ENCODE data around the gene SLC25A47.
"Not testable (repeated sequence)": the region's sequence is repeated elsewhere in the genome, so short reads cannot be mapped to it uniquely, and the experiment has no call there.

Gene SLC25A47

DNA sequence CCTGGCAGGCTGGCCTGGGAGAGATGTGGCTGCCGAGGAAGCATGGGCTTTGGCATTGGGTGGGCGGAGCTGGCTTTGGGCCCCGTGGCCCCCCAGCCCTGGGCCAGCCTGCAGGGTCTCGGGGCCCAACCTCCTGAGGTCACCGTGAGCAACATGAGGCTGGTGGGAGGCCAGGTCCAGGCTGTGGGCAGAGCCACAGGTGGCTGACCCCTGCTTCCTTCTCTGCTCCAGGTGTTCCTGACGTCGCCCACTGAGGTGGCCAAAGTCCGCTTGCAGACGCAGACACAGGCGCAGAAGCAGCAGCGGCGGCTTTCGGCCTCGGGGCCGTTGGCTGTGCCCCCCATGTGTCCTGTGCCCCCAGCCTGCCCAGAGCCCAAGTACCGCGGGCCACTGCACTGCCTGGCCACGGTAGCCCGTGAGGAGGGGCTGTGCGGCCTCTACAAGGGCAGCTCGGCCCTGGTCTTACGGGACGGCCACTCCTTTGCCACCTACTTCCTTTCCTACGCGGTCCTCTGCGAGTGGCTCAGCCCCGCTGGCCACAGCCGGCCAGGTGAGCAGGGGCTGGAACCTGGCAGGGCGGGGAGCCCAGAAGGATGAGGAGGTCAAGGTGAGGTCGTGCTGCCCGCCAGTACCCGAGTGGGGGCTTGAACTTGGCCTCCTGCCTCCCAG lies 5.5 kb downstream of the SLC25A47 start:
- DNase-seq: no peak

GRCh38 chr14:100329233-100330006 lies 6.3 kb downstream of the SLC25A47 start:
- no peak for DNase-seq

DNA sequence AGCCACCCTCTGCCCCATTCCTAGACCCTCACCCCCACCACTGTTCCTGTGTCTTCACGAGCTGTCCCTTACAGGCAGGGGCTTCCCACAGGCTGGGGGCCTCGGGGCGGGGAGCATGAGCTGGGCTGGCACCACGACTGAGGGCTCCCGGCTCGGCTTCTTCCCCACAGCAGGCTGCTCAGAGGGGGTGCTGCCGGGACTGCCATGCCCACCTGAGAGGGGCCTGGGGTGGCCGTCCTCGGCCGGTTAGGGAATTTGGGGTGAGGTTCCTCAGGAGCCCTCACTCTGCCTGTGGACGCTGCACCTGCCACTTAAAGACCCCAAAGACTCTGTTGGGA lies 6.8 kb downstream of the SLC25A47 start:
- DNase-seq: no peak

GRCh38 chr14:100330388-100330931 lies 7.3 kb downstream of the SLC25A47 start:
- no peak for DNase-seq

DNA sequence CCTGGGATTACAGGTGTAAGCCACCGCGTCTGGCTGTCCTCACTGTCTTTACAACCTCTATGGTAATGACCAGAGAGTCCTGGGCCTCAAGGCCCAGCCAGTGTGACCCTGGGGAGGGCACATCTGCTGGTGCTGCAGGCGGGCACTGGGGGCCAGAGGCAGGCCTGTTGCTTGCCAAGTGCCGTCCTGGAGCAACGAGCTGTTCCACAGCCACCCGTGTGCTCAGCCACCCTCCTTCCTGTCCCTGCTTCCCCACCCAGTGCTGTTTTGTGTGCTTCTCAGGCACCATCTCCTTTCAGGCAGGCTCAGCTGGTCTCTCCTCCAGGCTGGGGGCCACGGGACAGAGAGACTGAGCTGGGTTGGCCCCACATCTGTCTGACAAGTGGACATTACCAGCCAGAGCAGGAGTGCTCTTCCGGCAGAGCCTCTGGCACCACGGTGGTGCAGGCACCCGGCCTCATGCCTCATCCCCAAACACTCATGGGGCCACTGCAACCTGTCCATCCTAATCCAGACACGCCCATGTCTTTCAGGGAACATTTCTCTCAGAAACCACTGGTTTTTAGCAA lies 9.0 kb downstream of the SLC25A47 start:
- no peak for DNase-seq

DNA sequence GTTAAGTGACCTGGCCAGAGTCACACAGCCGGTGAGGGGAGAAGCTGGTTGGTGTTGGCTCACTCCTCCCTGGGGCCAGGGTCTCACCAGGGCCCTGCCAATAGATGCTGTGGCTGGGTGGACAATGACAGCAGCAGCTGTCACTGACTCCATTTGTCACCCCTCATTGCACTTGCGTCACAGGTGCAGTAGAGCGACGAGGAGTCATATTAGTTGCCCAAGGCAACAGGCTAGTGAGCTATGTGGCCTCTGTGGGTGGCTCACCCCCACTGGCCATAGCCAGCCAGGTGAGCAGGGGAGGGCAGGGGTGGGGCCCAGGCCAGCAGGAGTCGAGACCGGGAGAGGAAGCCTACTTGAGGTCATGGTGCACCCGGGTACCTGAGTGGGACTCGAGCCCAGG lies 9.7 kb downstream of the SLC25A47 start:
- DNase-seq: no peak

GRCh38 chr14:100333311-100333710 lies 10.2 kb downstream of the SLC25A47 start:
- no peak for DNase-seq

GRCh38 chr14:100333827-100334226 lies 10.7 kb downstream of the SLC25A47 start:
- DNase-seq: no peak

DNA sequence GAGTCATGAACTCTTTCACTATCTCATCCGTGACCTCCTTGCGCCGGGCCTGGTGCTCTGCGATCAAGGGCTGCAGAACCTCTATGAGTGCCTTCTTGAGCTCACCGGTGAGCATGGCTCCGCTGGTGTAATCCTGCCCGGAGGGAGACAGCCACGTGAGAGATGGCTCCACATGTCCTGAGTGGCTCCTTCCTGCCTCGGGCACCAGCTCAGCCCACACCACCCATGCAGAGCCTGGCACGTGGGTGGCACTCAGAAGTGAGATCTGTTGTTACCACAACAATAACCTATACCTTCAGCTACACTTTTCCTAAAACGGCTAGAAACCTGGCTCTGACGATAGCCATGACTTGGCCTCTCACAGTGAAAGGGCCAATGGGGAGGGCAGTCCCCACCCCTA lies 11.8 kb downstream of the SLC25A47 start:
- peak; percentile 4 for DNase-seq

- DNase-seq: peak; percentile 5
Measured at GRCh38 chr14:100336618-100337530, 13.7 kb downstream of the SLC25A47 start.

GRCh38 chr14:100339766-100340422 lies 16.8 kb downstream of the SLC25A47 start:
- DNase-seq: no peak

- no peak for DNase-seq
Measured at GRCh38 chr14:100340423-100340813, 17.3 kb downstream of the SLC25A47 start.

GRCh38 chr14:100341301-100342031 lies 18.3 kb downstream of the SLC25A47 start:
- no peak for DNase-seq

GRCh38 chr14:100342195-100342594 lies 19.1 kb downstream of the SLC25A47 start:
- DNase-seq: no peak

- DNase-seq: not testable (repeated sequence)
Measured at GRCh38 chr14:100342826-100343225, 19.7 kb downstream of the SLC25A47 start.

- not testable (repeated sequence) for DNase-seq
Measured at GRCh38 chr14:100344657-100345056, 21.5 kb downstream of the SLC25A47 start.

GRCh38 chr14:100345711-100346110 lies 22.6 kb downstream of the SLC25A47 start:
- DNase-seq: no peak

- no peak for DNase-seq
Measured at GRCh38 chr14:100346306-100347091, 23.4 kb downstream of the SLC25A47 start.

GRCh38 chr14:100348253-100348729 lies 25.2 kb downstream of the SLC25A47 start:
- no peak for DNase-seq

Data from 8988T (cell line).